Retinal pigment epithelial cell (primary cell): ENCODE data around the gene PRM3.

Experiments
- DNase-seq: peaks from one replicate; pipeline ENCODE4 v3.0.0-alpha.2; 2010; ENCODE audit warnings: low read depth
- H3K4me3 ChIP-seq: 2 replicates; pipeline ENCODE4 v1.5.1; 2011; ENCODE audit warnings: mild to moderate bottlenecking, low read length, control low read depth, moderate library complexity
- CTCF ChIP-seq: conservative IDR thresholded peaks from 2 replicates; pipeline ENCODE4 v1.5.1; 2011; ENCODE audit warnings: low read depth, low read length, control low read depth, inconsistent platforms

Gene PRM3

DNA sequence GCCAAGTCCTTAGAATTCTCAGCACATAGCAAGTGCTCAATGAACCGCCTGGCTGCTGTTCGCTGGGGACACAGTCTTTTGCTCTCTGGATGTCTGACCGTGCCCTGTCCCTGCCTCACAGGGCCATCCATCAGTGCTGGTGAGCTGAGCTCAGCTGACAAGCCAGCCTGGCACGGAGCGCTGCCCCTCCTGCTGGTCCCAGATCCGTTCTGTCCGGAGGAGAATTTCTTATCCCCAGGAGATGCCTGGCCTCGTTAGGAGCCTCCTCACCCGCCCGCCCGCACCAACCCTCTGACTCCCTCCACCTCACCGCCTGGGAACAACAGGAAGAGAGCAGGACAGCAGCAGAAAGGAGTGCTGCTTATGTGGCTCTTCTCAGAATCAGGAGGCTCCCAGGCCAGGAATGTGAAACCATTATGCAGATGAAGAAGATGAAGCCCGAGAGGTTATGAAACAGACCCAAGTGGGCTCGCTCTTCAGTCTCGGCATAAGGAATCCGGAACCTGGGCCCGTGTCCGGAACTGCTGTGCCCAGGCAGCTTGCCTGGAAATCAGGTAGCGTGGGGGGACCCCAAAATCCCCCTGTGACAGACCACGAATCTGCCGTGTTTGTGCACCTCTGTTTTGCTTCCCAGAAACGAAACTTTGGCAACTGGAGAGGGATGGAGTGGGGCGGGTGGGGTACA, 43.0 kb upstream of the PRM3 start:
- peak; percentile 18 for TF ChIP-seq CTCF
- DNase-seq: no peak
- no peak overlapping the region for H3K4me3 ChIP-seq

GRCh38 chr16:11315510-11315909, 42.1 kb upstream of the PRM3 start:
- TF ChIP-seq CTCF: peak; percentile 36
- DNase-seq: no peak
- no peak overlapping the region for H3K4me3 ChIP-seq

DNA sequence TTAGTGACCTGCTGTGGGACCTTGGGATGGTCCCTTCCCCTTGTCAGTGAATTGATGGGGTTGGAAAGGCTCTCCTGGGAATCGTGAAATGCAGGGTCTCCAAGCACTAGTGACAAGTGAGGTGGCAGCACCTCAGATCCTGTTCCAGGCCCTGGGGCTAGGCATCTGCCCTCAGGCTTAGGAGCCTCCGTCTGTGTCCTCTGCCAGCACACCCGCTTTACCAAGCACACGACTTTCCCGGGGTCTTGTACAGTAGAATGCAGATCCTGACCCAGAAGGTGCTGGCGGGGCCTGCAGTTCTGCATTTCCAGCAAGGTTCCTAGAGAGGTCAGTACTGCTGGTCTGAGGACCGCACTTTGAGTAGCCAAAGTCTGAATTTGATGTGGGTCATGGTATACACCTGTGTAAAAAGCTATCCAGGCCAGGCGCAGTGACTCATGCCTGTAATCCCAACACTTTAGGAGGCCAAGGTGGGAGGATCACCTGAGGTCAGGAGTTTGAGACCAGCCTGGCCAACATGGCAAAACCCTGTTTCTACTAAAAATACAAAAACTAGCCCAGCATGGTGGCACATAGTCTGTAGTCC, 41.0 kb upstream of the PRM3 start:
- H3K4me3 ChIP-seq: no peak overlapping the region
- DNase-seq: no peak
- no peak for TF ChIP-seq CTCF

DNA sequence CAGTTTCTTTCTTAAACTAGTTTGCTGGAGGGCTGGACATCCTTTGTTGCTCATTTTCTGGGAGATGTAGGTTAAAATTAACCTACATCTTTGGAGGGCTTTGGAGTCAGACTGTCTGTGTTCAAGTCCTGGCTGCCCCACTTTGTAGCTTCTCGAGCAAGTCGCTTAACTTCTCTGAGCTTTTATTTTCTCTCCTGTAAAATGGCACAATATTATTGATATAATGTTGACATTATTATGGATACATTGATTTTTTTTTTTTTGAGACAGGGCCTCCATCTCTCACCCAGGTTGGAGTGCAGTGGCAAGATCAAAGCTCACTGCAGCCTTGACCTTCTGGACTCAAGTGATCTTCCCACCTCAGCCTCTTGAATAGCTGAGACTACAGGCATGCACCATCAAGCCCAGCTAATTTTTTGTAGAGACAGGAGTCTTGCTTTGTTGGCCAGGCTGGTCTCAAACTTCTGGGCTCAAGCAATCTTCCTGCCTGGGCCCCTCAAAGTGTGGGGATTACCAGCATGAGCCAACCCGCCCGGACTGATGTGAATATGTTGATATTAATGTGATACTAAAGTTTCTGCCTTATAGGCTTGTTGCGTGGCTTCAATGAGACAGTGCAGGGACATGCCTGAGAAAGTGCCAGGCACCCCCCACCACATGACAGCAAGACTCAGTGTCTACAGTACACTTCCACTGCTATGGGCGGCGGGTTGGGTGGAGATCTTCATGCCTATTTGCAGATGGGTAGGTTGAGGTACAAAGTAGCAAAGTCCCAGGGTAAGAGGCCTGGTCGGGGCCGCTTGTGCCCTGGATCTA, 40.3 kb upstream of the PRM3 start:
- TF ChIP-seq CTCF: no peak
- no peak overlapping the region for H3K4me3 ChIP-seq
- no peak for DNase-seq

DNA sequence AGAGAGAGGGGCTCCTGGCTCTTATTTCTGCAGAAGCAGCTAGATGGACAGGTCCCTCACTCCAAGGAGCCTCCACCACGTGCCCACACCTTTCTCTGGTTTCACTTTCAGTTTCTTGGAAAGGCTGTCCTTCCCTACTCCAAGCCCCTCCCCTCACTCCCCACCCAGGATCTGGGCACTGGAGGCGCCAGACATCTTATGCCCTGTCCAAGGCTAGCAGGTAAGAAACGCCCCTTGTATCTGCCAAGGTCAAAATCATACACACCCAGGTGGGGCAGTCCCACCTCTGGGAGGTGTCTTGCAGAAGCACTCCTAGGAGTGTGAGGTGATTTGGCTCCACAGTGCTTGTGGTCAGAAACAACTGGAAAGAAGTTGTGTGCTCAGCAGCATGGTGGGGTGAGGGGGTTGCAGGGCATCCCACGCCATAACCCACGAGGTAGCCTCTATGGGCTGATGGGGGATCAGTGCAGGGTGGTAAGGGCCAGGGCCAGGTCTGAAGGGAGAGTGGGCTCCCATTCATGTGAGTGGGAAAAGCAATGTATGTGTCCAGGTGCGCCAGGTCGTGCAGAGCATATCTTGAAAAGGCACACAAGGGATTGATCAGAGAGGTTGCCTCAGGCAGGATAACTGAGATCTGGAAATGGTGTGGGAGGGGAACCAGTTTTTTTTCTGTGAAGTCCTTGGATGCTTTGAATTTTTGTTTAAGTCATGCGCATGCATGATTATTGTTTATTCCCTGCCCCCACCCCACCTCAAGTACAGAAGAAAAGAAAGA, 39.5 kb upstream of the PRM3 start:
- no peak overlapping the region for H3K4me3 ChIP-seq
- no peak for DNase-seq
- no peak for TF ChIP-seq CTCF

DNA sequence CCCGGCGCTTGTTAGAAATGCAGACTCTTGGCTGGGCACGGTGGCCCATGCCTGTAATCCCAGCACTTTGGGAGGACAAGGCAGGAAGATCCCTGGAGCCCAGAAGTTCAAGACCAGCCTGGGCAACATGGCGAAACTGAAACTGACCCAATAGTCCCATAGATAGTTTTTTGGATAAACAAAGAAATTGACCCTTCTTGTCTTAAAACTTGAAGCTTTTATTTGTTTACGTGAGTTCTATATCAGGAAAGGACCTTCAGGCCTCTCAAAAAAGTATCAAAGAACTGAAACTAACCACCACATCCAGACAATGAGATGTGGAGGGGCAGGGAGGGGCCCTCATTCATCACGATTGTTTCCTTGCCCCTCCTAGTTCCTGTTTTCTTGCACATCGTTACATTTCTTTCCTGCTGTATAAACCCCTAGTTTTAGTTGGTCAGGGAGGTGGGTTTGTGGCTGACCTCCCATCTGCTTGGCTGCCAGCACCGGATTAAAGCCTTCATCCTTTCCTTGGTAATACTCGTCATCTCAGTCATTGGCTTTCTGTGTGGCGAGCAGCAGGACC, 37.6 kb upstream of the PRM3 start:
- no peak for TF ChIP-seq CTCF
- H3K4me3 ChIP-seq: no peak overlapping the region
- no peak for DNase-seq
